Measurements from ENCODE around the gene IPMK.
A peak's percentile ranks its signal among the peaks of the same experiment; 100 is the strongest.

IPMK gene

DNA sequence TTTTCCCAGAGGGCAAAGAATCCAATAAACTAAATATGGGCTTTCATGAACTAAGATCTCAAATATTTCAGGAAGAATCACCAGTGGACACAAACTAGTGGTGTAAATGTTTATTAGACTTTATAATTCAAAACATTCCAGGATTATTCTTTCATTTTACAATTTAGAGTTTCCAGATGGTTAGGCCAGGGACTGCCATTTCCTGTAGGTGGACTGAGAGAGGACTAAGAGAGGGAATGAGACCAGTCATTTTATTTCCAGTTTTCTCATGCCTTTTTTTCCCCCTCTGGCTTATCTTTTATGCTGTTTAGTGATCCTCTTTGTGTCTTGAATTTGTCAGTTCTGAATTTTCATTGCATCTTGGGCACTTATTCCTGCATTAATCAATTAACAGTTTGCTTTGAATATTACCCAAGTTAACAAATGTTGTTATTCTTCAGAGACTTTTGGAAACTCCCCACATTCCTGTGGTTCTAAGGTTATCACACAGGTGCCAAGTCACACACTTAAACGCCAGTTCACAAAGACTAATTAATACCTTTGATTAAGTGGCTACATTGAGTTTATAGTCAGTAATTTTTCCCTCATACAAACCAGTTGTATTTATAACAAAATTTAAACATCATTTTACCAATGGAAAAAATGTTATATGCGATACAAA lies 13.5 kb upstream of the IPMK start:
- DNase-seq (ENCODE audit: low spot score in 2 of 2), result no peak
- Mint-ChIP-seq H3K36me3 (ENCODE audit: insufficient read depth) (peaks cover 6% of the 10 kb centered on the region), H3K4me1 (peaks cover 21% of the 10 kb centered on the region), H3K27me3 (no peaks in the 10 kb centered on the region), H3K27ac (ENCODE audit: low read depth) (no peak overlapping the region), H3K9me3 (no peaks in the 10 kb centered on the region), H3K4me3 (no peak overlapping the region)
- ATAC-seq (replicated peaks; ENCODE audit: extremely low read depth, poor library complexity, severe bottlenecking), result no peak

DNA sequence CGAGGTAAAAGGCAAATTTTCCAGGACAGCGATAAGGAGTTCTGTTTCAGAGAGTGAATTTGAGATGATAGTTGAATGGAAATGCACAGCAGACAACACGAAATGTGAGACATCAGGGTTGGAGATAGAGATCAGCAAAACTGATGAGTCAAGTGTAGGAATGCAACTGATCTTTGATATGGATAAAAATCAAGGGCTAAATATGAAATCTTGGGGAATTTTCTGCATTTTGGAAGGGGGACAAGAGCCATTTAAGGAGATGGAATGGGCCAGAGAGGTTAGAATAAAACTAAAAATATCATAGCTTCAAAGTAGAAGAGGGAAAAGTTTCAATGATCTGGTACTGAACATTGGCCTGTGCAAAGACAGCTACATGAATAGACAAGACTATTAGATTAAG lies 12.8 kb upstream of the IPMK start:
- Mint-ChIP-seq H3K9me3 (no peaks in the 10 kb centered on the region), H3K27me3 (no peaks in the 10 kb centered on the region), H3K27ac (ENCODE audit: low read depth) (no peak overlapping the region), H3K4me3 (no peak overlapping the region), H3K36me3 (ENCODE audit: insufficient read depth) (peaks cover 6% of the 10 kb centered on the region), H3K4me1 (peaks cover 23% of the 10 kb centered on the region)
- DNase-seq (ENCODE audit: low spot score in 2 of 2) (no peak), ATAC-seq (replicated peaks; ENCODE audit: extremely low read depth, poor library complexity, severe bottlenecking) (no peak)

DNA sequence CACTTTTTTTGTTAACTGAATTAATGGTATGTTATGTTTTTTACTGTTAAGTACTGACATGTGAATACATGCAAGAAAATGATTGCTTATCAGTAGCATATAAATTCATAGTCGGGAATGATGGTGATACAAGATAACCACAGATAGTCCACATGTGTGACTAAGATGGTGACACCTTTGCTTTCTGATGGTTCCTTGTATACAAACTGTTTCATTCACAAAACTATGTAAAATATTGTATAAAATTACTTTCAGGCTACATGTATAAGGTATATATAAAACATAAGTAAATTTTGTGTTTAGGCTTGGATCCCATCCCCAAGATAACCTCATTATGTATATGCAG lies 11.2 kb upstream of the IPMK start:
- Mint-ChIP-seq H3K4me1 (peaks cover 27% of the 10 kb centered on the region), H3K36me3 (ENCODE audit: insufficient read depth) (peaks cover 9% of the 10 kb centered on the region), H3K27me3 (no peaks in the 10 kb centered on the region), H3K27ac (ENCODE audit: low read depth) (no peak overlapping the region), H3K4me3 (no peak overlapping the region), H3K9me3 (no peaks in the 10 kb centered on the region)
- ATAC-seq (replicated peaks; ENCODE audit: extremely low read depth, poor library complexity, severe bottlenecking) (no peak), DNase-seq (ENCODE audit: low spot score in 2 of 2) (no peak)

DNA sequence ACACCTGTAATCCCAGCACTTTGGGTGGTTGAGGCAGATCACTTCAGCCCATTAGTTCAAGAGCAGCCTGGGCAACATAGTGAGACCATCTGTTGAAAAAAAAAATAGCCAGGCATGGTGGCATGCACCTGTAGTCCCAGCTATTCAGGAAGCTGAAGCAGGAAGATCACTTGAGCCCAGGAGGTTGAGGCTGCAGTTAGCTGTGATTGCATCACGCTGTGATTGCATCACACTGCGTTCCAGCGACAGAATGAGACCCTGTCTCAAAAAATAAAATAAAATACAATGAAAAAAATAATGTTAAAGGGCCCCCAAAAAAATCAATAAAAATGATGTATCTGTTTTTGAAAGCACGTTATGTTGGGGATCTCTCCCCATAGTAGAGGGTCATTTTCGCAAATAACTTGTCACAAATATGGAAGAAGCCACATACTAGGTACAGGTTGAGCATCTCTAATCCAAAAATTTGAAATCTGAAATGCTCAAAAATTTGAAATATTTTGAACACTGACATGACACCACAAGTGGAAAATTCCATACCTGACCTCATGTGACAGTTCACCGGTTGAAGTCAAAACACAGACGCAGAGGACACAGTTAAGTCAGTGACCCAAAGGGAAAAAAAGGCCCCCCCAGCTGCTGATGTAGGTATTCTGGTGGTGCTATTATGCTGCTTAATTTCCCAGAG lies 10.7 kb upstream of the IPMK start:
- no peak overlapping the region for H3K4me3 Mint-ChIP-seq
- ATAC-seq (replicated peaks; ENCODE audit: extremely low read depth, poor library complexity, severe bottlenecking) (no peak), DNase-seq (ENCODE audit: low spot score in 2 of 2) (no peak)
- peaks cover 9% of the 10 kb centered on the region for H3K36me3 Mint-ChIP-seq (ENCODE audit: insufficient read depth)
- peaks cover 28% of the 10 kb centered on the region for H3K4me1 Mint-ChIP-seq
- H3K27me3 Mint-ChIP-seq, result no peaks in the 10 kb centered on the region
- H3K27ac Mint-ChIP-seq (ENCODE audit: low read depth), result no peak overlapping the region
- no peaks in the 10 kb centered on the region for H3K9me3 Mint-ChIP-seq

DNA sequence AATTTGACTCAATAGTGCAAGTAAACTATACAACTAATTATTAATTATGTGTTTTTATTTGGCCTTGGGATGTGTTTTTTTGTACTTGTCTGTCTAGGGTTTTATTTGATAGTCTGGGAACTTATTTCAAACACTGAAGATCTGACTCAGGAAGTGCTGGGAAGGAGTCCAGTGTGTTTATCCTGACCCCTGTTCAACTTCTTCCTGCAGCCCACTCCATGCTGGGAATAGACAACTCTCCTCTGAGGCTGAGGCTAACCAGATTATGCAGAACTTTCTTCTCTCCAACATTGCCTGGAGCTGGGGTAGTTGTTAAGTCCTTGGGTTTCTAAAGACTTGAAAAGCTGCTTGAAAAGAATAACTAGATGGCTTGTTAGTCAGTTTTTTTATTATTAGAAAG lies 8.2 kb upstream of the IPMK start:
- no peaks in the 10 kb centered on the region for H3K27me3 Mint-ChIP-seq
- H3K4me3 Mint-ChIP-seq, result no peak overlapping the region
- H3K36me3 Mint-ChIP-seq (ENCODE audit: insufficient read depth), result peaks cover 9% of the 10 kb centered on the region
- no peak overlapping the region for H3K27ac Mint-ChIP-seq (ENCODE audit: low read depth)
- ATAC-seq (replicated peaks; ENCODE audit: extremely low read depth, poor library complexity, severe bottlenecking) (no peak), DNase-seq (ENCODE audit: low spot score in 2 of 2) (no peak)
- peaks cover 20% of the 10 kb centered on the region for H3K4me1 Mint-ChIP-seq
- no peaks in the 10 kb centered on the region for H3K9me3 Mint-ChIP-seq

DNA sequence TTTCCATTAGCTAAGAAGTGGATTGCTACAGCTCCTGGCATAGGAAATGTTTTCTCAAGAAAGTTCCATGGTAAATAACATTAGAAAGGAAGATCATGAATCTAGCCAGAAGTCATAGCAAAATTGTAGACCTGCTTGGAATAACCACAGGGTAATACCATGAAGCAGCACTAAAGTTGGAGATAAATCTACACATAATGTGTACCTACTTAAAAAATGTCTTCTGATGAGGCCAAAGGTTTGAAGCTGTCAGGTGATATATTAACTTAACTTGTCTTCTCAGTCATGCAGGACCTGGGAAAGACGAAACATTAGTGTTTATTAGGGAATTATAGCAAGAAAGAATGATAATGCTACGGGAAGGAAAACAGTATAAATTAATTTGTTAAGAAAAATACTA lies 7.6 kb upstream of the IPMK start:
- no peak for DNase-seq (ENCODE audit: low spot score in 2 of 2)
- no peaks in the 10 kb centered on the region for H3K9me3 Mint-ChIP-seq
- H3K27me3 Mint-ChIP-seq, result no peaks in the 10 kb centered on the region
- ATAC-seq (replicated peaks; ENCODE audit: extremely low read depth, poor library complexity, severe bottlenecking), result no peak
- H3K27ac Mint-ChIP-seq (ENCODE audit: low read depth), result no peak overlapping the region
- peaks cover 16% of the 10 kb centered on the region for H3K4me1 Mint-ChIP-seq
- no peak overlapping the region for H3K4me3 Mint-ChIP-seq
- H3K36me3 Mint-ChIP-seq (ENCODE audit: insufficient read depth), result peaks cover 6% of the 10 kb centered on the region

DNA sequence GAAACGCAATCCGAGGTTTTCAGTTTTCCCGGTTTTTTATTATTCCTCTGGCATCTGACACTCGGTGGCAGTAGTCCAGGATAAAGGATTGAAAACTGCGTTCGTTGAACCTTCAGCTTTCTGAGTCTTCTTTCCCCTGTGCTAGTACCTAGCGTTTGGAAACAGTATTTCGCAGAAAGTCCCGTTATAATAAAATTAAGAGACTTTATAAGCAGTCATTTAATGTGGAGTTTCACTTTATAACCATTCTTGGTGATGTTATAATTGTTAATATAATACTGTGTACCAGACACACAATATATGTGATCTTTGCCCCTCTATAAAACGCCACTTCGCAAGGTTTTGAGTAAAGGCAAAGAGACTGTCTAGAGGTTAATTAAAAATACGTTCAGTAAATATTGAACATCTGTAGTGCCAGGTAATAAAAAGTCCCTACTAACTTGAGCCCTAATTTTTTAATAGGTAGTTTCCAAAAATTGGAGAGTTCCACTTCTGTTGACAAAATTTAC lies 2.1 kb upstream of the IPMK start:
- peak overlapping the region; percentile 99 for H3K4me3 Mint-ChIP-seq
- H3K9me3 Mint-ChIP-seq, result no peaks in the 10 kb centered on the region
- no peak for ATAC-seq (replicated peaks; ENCODE audit: extremely low read depth, poor library complexity, severe bottlenecking)

DNA sequence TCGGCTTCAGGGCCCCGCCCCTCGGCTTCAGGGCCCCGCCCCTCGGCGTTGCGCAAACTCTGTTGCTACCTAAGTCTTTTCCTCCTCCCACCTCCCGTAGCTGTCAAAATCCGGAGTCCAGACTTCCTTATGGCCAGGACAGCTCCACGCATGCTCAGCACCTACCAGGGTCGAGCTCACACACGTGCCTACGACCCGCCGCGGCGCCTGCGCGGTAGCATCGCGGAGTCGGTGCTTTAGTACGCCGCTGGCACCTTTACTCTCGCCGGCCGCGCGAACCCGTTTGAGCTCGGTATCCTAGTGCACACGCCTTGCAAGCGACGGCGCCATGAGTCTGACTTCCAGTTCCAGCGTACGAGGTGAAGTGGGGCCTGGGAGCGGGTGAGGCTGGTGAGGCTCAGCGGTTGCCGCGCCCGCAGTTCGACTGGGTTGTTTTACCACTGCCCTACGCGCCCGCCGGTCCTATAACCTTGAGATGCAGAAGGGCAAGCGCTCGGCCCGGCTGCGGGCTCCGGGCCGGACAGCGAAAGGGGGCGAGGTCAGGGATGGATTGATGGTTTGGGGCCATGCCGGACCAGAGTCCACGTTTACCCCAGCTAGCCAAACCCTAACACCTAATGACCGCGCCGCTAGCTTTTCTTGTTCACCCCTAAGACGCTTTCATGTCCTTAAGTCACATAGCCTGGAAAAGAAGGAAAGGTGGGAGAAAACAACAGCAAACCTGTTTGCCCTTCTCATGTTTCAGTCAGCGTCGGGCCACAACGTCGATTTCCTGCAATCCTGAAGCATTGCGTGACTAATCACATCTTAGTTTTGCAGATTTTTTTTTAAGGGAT lies 1.5 kb upstream of the IPMK start, which contains the start of gene CISD1:
Gene CISD1 (plus strand): TSS at position 217 of the 836 bp plus-strand sequence. CDS start 112 bp downstream, at position 329.
- H3K36me3 Mint-ChIP-seq (ENCODE audit: insufficient read depth), result peaks cover 20% of the 10 kb centered on the region
- peak within 1 kb of the TSS; percentile 98 for H3K27ac Mint-ChIP-seq (ENCODE audit: low read depth)
- ATAC-seq (replicated peaks; ENCODE audit: extremely low read depth, poor library complexity, severe bottlenecking), result peak; percentile 53
- no peaks in the 10 kb centered on the region for H3K9me3 Mint-ChIP-seq
- H3K4me3 Mint-ChIP-seq, result peak within 1 kb of the TSS; percentile 99
- DNase-seq (ENCODE audit: low spot score in 2 of 2), result peak; percentile 75 to 88
- H3K4me1 Mint-ChIP-seq, result peaks cover 34% of the 10 kb centered on the region
- H3K27me3 Mint-ChIP-seq, result no peaks in the 10 kb centered on the region

More for the DNA sequence above, 2.1 kb upstream of the IPMK start:
- Mint-ChIP-seq H3K4me1 (peaks cover 30% of the 10 kb centered on the region), H3K36me3 (ENCODE audit: insufficient read depth) (peaks cover 22% of the 10 kb centered on the region), H3K27me3 (no peaks in the 10 kb centered on the region), H3K27ac (ENCODE audit: low read depth) (peak overlapping the region; percentile 98)
- DNase-seq (ENCODE audit: low spot score in 2 of 2), result no peak

DNA sequence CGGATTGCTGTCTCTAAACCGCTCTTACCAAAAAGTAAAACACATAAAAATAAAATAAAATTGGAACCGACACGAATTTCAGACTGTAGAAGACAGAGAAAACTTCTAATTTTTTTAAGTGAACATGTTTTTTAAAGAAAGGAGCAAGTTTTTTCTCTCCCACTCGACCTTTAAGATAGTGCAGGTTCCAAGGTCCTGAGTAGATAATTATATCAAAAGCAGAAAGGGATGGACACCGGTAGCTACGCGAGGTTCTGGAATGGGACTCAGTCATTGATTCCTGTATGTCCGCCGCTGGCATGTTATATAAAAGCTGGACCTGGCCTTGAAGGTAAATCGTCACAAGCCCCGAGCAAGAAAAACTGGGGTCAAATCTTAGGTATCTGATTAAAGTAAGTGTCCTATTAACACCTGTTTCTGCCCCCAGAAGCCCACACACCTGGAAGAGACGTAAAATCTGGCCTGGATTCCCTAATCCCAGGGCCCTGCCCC lies 806 bp upstream of the IPMK start:
- DNase-seq (ENCODE audit: low spot score in 2 of 2), result no peak
- H3K4me3 Mint-ChIP-seq, result peak overlapping the region; percentile 99
- no peak for ATAC-seq (replicated peaks; ENCODE audit: extremely low read depth, poor library complexity, severe bottlenecking)
- no peaks in the 10 kb centered on the region for H3K9me3 Mint-ChIP-seq
- H3K27ac Mint-ChIP-seq (ENCODE audit: low read depth), result peak overlapping the region; percentile 98
- peaks cover 20% of the 10 kb centered on the region for H3K36me3 Mint-ChIP-seq (ENCODE audit: insufficient read depth)
- peaks cover 32% of the 10 kb centered on the region for H3K4me1 Mint-ChIP-seq
- H3K27me3 Mint-ChIP-seq, result no peaks in the 10 kb centered on the region

DNA sequence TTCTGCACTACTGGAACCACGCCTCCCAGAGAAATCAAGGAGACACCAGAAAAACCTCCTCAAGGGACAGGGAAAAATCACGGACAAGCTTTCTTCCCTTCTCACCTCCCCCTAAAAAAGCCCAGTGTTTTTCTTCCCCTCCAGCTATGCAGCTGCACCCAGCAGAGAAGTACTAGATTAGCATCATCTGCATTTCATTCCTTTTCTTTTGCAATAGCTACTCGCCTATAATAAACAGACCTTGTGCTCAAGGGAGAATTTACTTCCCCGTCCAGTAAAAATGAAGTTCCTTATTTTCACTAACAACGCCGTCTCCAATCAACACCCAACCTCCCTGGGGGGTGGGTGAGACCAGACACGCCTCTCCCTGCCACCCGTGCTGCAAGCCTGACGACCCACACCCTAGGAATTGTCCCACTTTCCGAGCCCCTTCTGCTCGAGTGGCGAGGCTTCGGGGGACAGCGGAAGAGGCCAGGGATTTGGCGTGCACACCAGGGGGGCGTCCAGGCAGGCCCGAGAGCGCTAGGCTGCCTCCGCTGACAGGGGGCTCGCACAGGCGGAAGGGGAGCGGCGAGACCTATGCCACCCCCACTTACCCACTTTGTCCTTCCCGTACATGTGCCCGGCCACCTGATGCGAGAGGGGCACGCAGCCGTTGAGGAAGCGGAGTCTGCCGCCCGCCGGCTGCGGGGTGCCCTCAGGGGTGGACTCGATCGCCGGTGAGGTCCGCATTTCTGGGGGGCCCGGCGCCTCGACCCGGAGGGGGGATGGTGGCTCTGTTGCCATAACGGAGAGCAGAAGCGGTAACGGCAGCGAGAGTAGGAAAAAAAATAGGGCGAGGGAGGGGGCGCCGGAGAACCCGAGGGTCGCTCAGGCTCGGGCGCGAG lies 625 bp downstream of the IPMK start:
- ATAC-seq (replicated peaks; ENCODE audit: extremely low read depth, poor library complexity, severe bottlenecking) (no peak), DNase-seq (ENCODE audit: low spot score in 2 of 2) (peak; percentile 20 to 25)

DNA sequence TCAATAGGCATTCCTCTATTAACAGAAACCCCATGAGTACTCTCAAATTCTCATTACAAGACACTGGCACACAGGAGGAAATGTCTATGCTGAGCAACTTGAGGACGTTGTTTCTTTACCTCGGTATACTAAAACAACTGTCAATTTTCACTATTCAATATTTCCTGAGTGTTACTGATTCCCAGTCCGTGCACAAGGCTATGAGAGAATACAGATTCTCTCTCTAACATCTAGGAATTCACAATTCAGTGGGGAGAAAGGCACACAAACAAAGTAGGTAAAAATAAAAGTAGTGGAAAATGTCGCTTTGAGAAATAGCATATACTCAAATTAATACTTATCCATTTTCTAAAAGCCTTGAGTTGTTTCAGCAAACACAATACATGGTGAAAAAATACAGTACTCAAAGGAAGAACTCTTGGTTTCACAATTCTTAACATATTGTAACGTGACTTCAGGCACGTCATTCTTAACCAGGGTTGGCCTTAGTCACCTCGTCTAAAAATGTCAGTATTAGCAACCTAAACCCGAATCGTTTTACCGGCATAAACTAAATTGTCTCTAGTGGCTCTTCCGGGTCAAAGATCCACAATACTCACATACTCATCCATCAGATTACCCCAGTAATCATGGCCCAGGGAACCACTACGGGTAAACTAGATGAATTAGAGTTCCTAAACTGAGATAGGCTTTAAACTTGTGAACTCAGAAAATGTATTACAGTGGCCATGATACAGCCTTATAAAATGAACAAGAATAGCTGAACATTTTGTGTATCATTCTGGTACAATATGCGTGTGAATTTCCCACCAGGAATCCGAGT lies 1.5 kb downstream of the IPMK start:
- Mint-ChIP-seq H3K4me3 (peak overlapping the region; percentile 99), H3K9me3 (no peaks in the 10 kb centered on the region), H3K27me3 (no peaks in the 10 kb centered on the region), H3K4me1 (peaks cover 33% of the 10 kb centered on the region), H3K27ac (ENCODE audit: low read depth) (peak overlapping the region; percentile 98), H3K36me3 (ENCODE audit: insufficient read depth) (peaks cover 20% of the 10 kb centered on the region)
- DNase-seq (ENCODE audit: low spot score in 2 of 2) (no peak), ATAC-seq (replicated peaks; ENCODE audit: extremely low read depth, poor library complexity, severe bottlenecking) (peak; percentile 20)

More for the DNA sequence above, 625 bp downstream of the IPMK start:
- peaks cover 20% of the 10 kb centered on the region for H3K36me3 Mint-ChIP-seq (ENCODE audit: insufficient read depth)
- peaks cover 33% of the 10 kb centered on the region for H3K4me1 Mint-ChIP-seq
- no peaks in the 10 kb centered on the region for H3K9me3 Mint-ChIP-seq
- H3K4me3 Mint-ChIP-seq, result peak overlapping the region; percentile 99
- no peaks in the 10 kb centered on the region for H3K27me3 Mint-ChIP-seq
- peak overlapping the region; percentile 98 for H3K27ac Mint-ChIP-seq (ENCODE audit: low read depth)

Measured in central memory CD8-positive, alpha-beta T cell (primary cell).